BE2C (cell line): ENCODE measurements around the gene TYK2.
"Not testable (repeated sequence)": the region's sequence is repeated elsewhere in the genome, so short reads cannot be mapped to it uniquely, and the experiment has no call there.

Experiments used
- DNase-seq: peaks from one replicate; pipeline ENCODE4 v3.0.0-alpha.2; 2020
- H3K27me3 ChIP-seq: fragments of 250-450 bp; sonication (Bioruptor Pico); 2 replicates; pipeline ENCODE4 v1.5.1; 2020; ENCODE audit warnings: mild to moderate bottlenecking
- H3K36me3 ChIP-seq: fragments of 250-450 bp; sonication (Bioruptor Pico); 2 replicates; pipeline ENCODE4 v1.5.1; 2020; ENCODE audit warnings: mild to moderate bottlenecking
- H3K4me1 ChIP-seq: fragments of 250-450 bp; sonication (Bioruptor Pico); 2 replicates; pipeline ENCODE4 v1.5.1; 2020
- H3K4me3 ChIP-seq: 2 replicates; pipeline ENCODE4 v1.5.1; 2011; ENCODE audit warnings: low read depth, low read length
- H3K9me3 ChIP-seq: fragments of 250-450 bp; sonication (Bioruptor Pico); 2 replicates; pipeline ENCODE4 v1.5.1; 2020
- CTCF ChIP-seq: IDR thresholded peaks from 2 replicates; pipeline ENCODE4 v1.5.1; 2012; ENCODE audit warnings: mild to moderate bottlenecking, low read depth, low read length

Gene TYK2

GRCh38 chr19:10379880-10380312 is 476 bp downstream of the TYK2 start:
- DNase-seq: no peak
- peaks cover 3% of the 10 kb centered on the region; the same call in 1 of the 2 replicates for H3K4me1 ChIP-seq
- no peak for TF ChIP-seq CTCF
- peaks cover 13% of the 10 kb centered on the region for H3K36me3 ChIP-seq
- peak overlapping the region; percentile 98 for H3K4me3 ChIP-seq
- H3K27me3 ChIP-seq: no peaks in the 10 kb centered on the region
- H3K9me3 ChIP-seq: no peaks in the 10 kb centered on the region

GRCh38 chr19:10378124-10378523 is 2.2 kb downstream of the TYK2 start:
- DNase-seq: no peak
- Histone ChIP-seq H3K4me3 (no peak overlapping the region), H3K4me1 (peaks cover 3% of the 10 kb centered on the region; the same call in 1 of the 2 replicates), H3K9me3 (no peaks in the 10 kb centered on the region), H3K27me3 (no peaks in the 10 kb centered on the region), H3K36me3 (peaks cover 13% of the 10 kb centered on the region)
- TF ChIP-seq CTCF: no peak

GRCh38 chr19:10377140-10377640 is 3.2 kb downstream of the TYK2 start:
- H3K4me1 ChIP-seq: not testable (repeated sequence)

GRCh38 chr19:10374931-10375330 is 5.4 kb downstream of the TYK2 start:
- Histone ChIP-seq H3K9me3 (no peaks in the 10 kb centered on the region), H3K27me3 (no peaks in the 10 kb centered on the region), H3K4me3 (no peak overlapping the region), H3K4me1 (peaks cover 3% of the 10 kb centered on the region; the same call in 1 of the 2 replicates), H3K36me3 (peaks cover 16% of the 10 kb centered on the region)
- no peak for TF ChIP-seq CTCF
- no peak for DNase-seq

More at GRCh38 chr19:10377140-10377640, 3.2 kb downstream of the TYK2 start:
- not testable (repeated sequence) for H3K9me3 ChIP-seq, H3K27me3 ChIP-seq, H3K4me3 ChIP-seq, DNase-seq
- H3K36me3 ChIP-seq: peaks cover 13% of the 10 kb centered on the region

GRCh38 chr19:10372690-10373089 is 7.7 kb downstream of the TYK2 start:
- no peak for DNase-seq
- peaks cover 20% of the 10 kb centered on the region for H3K36me3 ChIP-seq
- H3K27me3 ChIP-seq: no peaks in the 10 kb centered on the region
- H3K4me1 ChIP-seq: no peaks in the 10 kb centered on the region
- H3K9me3 ChIP-seq: no peaks in the 10 kb centered on the region
- no peak for TF ChIP-seq CTCF
- no peak overlapping the region for H3K4me3 ChIP-seq

GRCh38 chr19:10368101-10368803 is 12.1 kb downstream of the TYK2 start:
- no peak for TF ChIP-seq CTCF
- no peak for DNase-seq
- Histone ChIP-seq H3K4me1 (no peaks in the 10 kb centered on the region), H3K9me3 (no peaks in the 10 kb centered on the region), H3K4me3 (no peak overlapping the region), H3K27me3 (no peaks in the 10 kb centered on the region), H3K36me3 (peaks cover 25% of the 10 kb centered on the region)

GRCh38 chr19:10366950-10367512 is 13.3 kb downstream of the TYK2 start:
- H3K36me3 ChIP-seq: peaks cover 25% of the 10 kb centered on the region
- not testable (repeated sequence) for H3K9me3 ChIP-seq, H3K4me1 ChIP-seq, H3K27me3 ChIP-seq, DNase-seq, H3K4me3 ChIP-seq
